Panc1 (cell line): ENCODE results near the gene PRRX2. TPM values are rescaled to one million over a fixed set of nuclear protein-coding genes. Genes with fewer than 3 reads are reported as not detected.

ENCODE experiments used
- ATAC-seq: fragments of 200-7000 bp; cut with Tn5 transposase; 2 replicates; pipeline ENCODE4 v1.9.1; 2020; ENCODE audit warnings: mild to moderate bottlenecking, moderate library complexity
- BruUV-seq: library from RNA; stranded (reverse); fragments of 400-500 nt; replicated peaks from 2 replicates; lab custom pipeline; 2021; lab: Mats Ljungman, UMichigan
- CTCF ChIA-PET: fragments of 300-600 bp; sonication (Branson Sonifier 250); formaldehyde crosslinking; loops from one replicate; lab custom pipeline; 2022; ENCODE audit warnings: antibody characterized with exemption; lab: Charles Lee
- POLR2A ChIA-PET: fragments of 300-600 bp; sonication (Branson Sonifier 250); formaldehyde crosslinking; loops from one replicate; lab custom pipeline; 2022; ENCODE audit warnings: antibody characterized with exemption; lab: Charles Lee
- DNase-seq: peaks from one replicate; pipeline ENCODE4 v3.0.0-alpha.2; 2010; ENCODE audit warnings: low read depth, low spot score
- H3K27ac ChIP-seq: 2 replicates; pipeline ENCODE4 v1.5.1; 2011; ENCODE audit warnings: mild to moderate bottlenecking, low read length, inconsistent platforms
- H3K27me3 ChIP-seq: fragments of 200-500 bp; sonication (Bioruptor generic); 2 replicates; pipeline ENCODE4 v1.6.0; 2014; ENCODE audit warnings: low read length, inconsistent platforms; ENCODE audit not compliant: control insufficient read depth, insufficient read depth
- H3K36me3 ChIP-seq: fragments of 200-500 bp; sonication (Bioruptor generic); 2 replicates; pipeline ENCODE4 v1.5.1; 2014; ENCODE audit warnings: inconsistent platforms, mild to moderate bottlenecking, low read length, moderate library complexity; ENCODE audit not compliant: control insufficient read depth, insufficient read depth
- H3K4me1 ChIP-seq: 2 replicates; pipeline ENCODE4 v1.5.1; 2011; ENCODE audit warnings: inconsistent platforms, mild to moderate bottlenecking, low read length, moderate library complexity; ENCODE audit not compliant: control insufficient read depth, insufficient read depth
- H3K4me3 ChIP-seq, 2 experiments: 2 replicates each; pipeline ENCODE4 v1.5.1; 2011 to 2012; ENCODE audit warnings: low read depth in 2 of 2, low read length in 2 of 2, mild to moderate bottlenecking in 2 of 2, inconsistent platforms in 1 of 2, moderate library complexity in 1 of 2
- H3K9me3 ChIP-seq: fragments of 200-500 bp; sonication (Bioruptor generic); 2 replicates; pipeline ENCODE4 v1.5.1; 2014; ENCODE audit warnings: low read depth, mild to moderate bottlenecking, inconsistent platforms, low read length, moderate library complexity; ENCODE audit not compliant: control insufficient read depth, insufficient read depth
- POLR2AphosphoS5 ChIP-seq: IDR thresholded peaks from 2 replicates; pipeline ENCODE4 v1.6.1; 2012; ENCODE audit warnings: mild to moderate bottlenecking, low read depth, low read length, moderate library complexity
- SIN3A ChIP-seq: IDR thresholded peaks from 2 replicates; pipeline ENCODE4 v1.6.1; 2012; ENCODE audit warnings: low read depth, mild to moderate bottlenecking, low read length, moderate library complexity, borderline replicate concordance; ENCODE audit not compliant: insufficient read depth
- TCF7L2 ChIP-seq: IDR thresholded peaks from 2 replicates; pipeline ENCODE4 v1.6.1; 2011; ENCODE audit warnings: mild to moderate bottlenecking, low read depth, low read length, inconsistent platforms
- in situ Hi-C: cut with HindIII; loops from 2 replicates; pipeline ENCODE4 v1.10.0; 2016; ENCODE audit warnings: low sequenced_read_pairs, low pct_unique_long_range_greater_than_20kb
- intact Hi-C: fragments of 100-400 bp; cut with micrococcal nuclease; formaldehyde crosslinking; loops from one replicate; pipeline ENCODE4 v1.10.0; 2022; ENCODE audit not compliant: unreplicated experiment
- total RNA-seq: library from RNA; stranded (reverse); gene quantifications from one replicate; pipeline ENCODE4 v1.2.1, GENCODE V29; 2021; ENCODE audit not compliant: unreplicated experiment
- TF ChIP-seq, protein P1 (sequence below): fragments of 450-650 bp; IDR thresholded peaks from 2 replicates; pipeline ENCODE4 v1.5.1; 2017; ENCODE audit warnings: mild to moderate bottlenecking
- TF ChIP-seq, protein P2 (sequence below), 2 experiments: IDR thresholded peaks; 2 replicates each; pipeline ENCODE4 v1.6.1; 2011 to 2012; ENCODE audit warnings: low read depth in 2 of 2, control low read depth in 1 of 2, low read length in 1 of 2, mild to moderate bottlenecking in 1 of 2, moderate library complexity in 1 of 2; ENCODE audit not compliant: insufficient read depth in 1 of 2

PRRX2 gene
- total RNA-seq, 1 experiment from 2014 or later = 6.3 TPM

- intact Hi-C loops = no loop called here
Observed at GRCh38 chr9:129725795-129726251, 60.4 kb downstream of the PRRX2 start.

DNA sequence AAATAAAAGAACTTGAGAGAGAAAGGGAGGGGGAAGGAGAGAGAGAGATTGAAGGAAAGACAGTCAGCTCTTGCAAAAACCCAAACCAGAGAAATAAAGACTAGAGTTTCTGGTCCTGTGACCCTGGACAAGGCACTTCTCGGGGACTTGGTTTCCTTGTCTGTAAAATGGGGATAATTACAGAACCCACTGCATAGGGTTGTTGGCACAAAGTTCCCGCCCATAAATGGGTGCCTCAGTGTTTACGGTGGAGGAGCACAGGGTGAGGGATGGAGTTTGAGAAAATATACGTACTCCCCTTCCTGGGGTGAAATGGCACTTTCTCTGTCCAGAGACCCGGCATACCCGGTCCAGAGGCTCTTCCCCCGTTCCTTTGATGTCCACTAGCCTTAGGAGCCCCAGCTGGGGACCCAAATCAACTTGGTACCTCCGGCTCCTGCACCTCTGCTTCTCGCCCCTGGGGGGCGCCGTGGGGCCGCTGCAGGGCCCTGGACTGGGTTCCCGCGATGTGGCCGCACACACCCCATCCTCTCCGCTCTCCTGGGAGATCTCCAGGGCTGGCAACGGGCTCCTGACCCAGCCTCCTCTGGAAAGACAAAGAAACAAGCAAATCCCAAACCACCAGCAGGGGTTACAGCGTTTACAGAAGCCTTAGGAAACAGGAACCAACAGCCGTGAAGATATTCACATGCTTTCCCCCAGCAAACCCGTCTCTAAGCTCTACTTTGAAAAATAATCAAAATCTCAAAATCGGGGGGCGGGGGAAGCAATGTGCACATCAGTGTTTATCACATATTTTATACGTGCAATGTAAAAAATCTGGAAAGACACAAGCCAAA, 61.1 kb downstream of the PRRX2 start:
- in situ Hi-C loops (no loop called here), intact Hi-C loops (no loop called here)
- no peak overlapping the region for H3K27ac ChIP-seq
- BruUV-seq = no TSS peak
- no peaks in the 10 kb centered on the region for H3K36me3 ChIP-seq
- peak; percentile 12 for DNase-seq
- peak; percentile 92 for ATAC-seq
- ChIA-PET POLR2A (interaction anchor here (0.6 kb wide), 1 partner anchor 53 kb away, joined by 5 read pairs; no protein-coding TSS in a partner anchor), CTCF (interaction anchor here (0.6 to 1.3 kb wide), 7 partner anchors 11 to 108 kb away, joined by 3 to 9 read pairs (median 4); partner anchors contain the start of gene C9orf78)
- no peaks in the 10 kb centered on the region for H3K9me3 ChIP-seq
- peak overlapping the region in 1 of 2 experiments; percentile 13; a peak in 1 of 4 replicates for H3K4me3 ChIP-seq
- no peaks in the 10 kb centered on the region for H3K4me1 ChIP-seq
- no peaks in the 10 kb centered on the region for H3K27me3 ChIP-seq
- TF ChIP-seq, protein P1, sequence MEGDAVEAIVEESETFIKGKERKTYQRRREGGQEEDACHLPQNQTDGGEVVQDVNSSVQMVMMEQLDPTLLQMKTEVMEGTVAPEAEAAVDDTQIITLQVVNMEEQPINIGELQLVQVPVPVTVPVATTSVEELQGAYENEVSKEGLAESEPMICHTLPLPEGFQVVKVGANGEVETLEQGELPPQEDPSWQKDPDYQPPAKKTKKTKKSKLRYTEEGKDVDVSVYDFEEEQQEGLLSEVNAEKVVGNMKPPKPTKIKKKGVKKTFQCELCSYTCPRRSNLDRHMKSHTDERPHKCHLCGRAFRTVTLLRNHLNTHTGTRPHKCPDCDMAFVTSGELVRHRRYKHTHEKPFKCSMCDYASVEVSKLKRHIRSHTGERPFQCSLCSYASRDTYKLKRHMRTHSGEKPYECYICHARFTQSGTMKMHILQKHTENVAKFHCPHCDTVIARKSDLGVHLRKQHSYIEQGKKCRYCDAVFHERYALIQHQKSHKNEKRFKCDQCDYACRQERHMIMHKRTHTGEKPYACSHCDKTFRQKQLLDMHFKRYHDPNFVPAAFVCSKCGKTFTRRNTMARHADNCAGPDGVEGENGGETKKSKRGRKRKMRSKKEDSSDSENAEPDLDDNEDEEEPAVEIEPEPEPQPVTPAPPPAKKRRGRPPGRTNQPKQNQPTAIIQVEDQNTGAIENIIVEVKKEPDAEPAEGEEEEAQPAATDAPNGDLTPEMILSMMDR = peak; percentile 95
- TF ChIP-seq TCF7L2 = no peak

More at GRCh38 chr9:129725795-129726251, 60.4 kb downstream of the PRRX2 start:
- ChIA-PET POLR2A (no interaction called here), CTCF (interaction anchor here (0.6 to 1.3 kb wide), 2 partner anchors 12 to 53 kb away, joined by 4 to 6 read pairs; no protein-coding TSS in a partner anchor)
- BruUV-seq = no TSS peak
- Histone ChIP-seq H3K4me3 (no peak overlapping the region), H3K9me3 (no peaks in the 10 kb centered on the region), H3K27me3 (no peaks in the 10 kb centered on the region), H3K36me3 (no peaks in the 10 kb centered on the region), H3K27ac (no peak overlapping the region), H3K4me1 (no peaks in the 10 kb centered on the region)
- DNase-seq (no peak), ATAC-seq (no peak)
- in situ Hi-C loops = no loop called here
- TF ChIP-seq SIN3A (no peak), POLR2AphosphoS5 (no peak), TCF7L2 (no peak)
- TF ChIP-seq, protein P1 = no peak
- TF ChIP-seq, protein P2, sequence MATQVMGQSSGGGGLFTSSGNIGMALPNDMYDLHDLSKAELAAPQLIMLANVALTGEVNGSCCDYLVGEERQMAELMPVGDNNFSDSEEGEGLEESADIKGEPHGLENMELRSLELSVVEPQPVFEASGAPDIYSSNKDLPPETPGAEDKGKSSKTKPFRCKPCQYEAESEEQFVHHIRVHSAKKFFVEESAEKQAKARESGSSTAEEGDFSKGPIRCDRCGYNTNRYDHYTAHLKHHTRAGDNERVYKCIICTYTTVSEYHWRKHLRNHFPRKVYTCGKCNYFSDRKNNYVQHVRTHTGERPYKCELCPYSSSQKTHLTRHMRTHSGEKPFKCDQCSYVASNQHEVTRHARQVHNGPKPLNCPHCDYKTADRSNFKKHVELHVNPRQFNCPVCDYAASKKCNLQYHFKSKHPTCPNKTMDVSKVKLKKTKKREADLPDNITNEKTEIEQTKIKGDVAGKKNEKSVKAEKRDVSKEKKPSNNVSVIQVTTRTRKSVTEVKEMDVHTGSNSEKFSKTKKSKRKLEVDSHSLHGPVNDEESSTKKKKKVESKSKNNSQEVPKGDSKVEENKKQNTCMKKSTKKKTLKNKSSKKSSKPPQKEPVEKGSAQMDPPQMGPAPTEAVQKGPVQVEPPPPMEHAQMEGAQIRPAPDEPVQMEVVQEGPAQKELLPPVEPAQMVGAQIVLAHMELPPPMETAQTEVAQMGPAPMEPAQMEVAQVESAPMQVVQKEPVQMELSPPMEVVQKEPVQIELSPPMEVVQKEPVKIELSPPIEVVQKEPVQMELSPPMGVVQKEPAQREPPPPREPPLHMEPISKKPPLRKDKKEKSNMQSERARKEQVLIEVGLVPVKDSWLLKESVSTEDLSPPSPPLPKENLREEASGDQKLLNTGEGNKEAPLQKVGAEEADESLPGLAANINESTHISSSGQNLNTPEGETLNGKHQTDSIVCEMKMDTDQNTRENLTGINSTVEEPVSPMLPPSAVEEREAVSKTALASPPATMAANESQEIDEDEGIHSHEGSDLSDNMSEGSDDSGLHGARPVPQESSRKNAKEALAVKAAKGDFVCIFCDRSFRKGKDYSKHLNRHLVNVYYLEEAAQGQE (IDR thresholded peaks at IDR 0.05; ENCODE audit: insufficient read depth in 1 of 2, low read depth in 2 of 2, low read length in 1 of 2) = no peak
